Activated gamma-delta T cell treated with Interleukin-2 at 50 U/mL for 16 hours (primary cell): Measurements from ENCODE around the gene KRTAP1-4.
"Not testable (repeated sequence)": the region's sequence is repeated elsewhere in the genome, so short reads cannot be mapped to it uniquely, and the experiment has no call there.

Experiments
- DNase-seq: peaks from one replicate; pipeline ENCODE4 v3.0.0-alpha.2; 2020

The KRTAP1-4 gene

GRCh38 chr17:41002814-41003213 lies 27.2 kb downstream of the KRTAP1-4 start:
- DNase-seq = no peak

DNA sequence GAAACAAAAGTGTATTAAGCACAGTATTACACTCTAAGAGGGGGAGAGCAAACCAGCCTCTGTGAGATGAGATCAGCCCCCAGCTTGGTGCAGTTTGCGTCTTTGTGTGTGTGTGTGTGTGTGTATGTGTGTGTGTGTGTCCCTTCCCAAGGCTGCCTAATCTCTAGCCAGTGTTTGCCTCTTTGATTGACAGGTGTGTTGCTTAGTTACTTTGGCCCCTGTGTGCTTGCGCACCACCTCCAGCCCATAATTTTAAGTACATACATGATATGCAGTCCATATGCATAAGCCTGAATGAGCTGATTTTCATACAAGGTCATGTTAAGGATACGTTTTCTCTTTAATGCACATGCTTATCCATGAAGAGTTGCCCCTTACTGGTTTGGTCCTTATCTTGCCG lies 28.2 kb downstream of the KRTAP1-4 start:
- no peak for DNase-seq

GRCh38 chr17:40999563-40999962 lies 30.4 kb downstream of the KRTAP1-4 start, which contains the start of gene KRTAP3-2:
TSS of gene KRTAP3-2 (minus strand) at chr17:40999906. CDS start at chr17:40999853, 53 bp downstream.
- not testable (repeated sequence) for DNase-seq

- DNase-seq = no peak
Measured at GRCh38 chr17:40997361-40997760, 32.6 kb downstream of the KRTAP1-4 start.

GRCh38 chr17:40996829-40997228 lies 33.2 kb downstream of the KRTAP1-4 start:
- DNase-seq = no peak

DNA sequence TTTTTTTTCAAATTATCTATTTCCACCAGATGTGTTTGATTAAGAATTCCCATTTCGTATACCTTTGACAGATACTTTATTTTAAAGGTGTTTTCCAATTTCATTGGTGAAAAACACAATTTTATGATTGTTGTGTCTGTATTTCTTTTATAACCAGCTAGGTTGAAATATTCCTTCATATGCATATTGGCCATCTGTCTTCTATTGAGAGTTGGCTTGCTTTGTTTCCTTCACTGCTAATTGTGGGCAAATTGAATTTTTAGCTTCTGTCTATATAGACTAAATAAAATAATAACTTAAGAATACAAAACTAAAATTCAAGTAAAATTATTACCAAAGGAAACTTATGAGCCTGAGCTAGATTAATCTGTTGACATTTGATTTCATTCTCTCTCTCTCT lies 34.9 kb downstream of the KRTAP1-4 start:
- no peak for DNase-seq

- no peak for DNase-seq
Measured at GRCh38 chr17:40993839-40994238, 36.2 kb downstream of the KRTAP1-4 start, which contains the start of gene KRTAP3-3. TSS of gene KRTAP3-3 (minus strand) at chr17:40994164. CDS start at chr17:40994097, 67 bp downstream.

DNA sequence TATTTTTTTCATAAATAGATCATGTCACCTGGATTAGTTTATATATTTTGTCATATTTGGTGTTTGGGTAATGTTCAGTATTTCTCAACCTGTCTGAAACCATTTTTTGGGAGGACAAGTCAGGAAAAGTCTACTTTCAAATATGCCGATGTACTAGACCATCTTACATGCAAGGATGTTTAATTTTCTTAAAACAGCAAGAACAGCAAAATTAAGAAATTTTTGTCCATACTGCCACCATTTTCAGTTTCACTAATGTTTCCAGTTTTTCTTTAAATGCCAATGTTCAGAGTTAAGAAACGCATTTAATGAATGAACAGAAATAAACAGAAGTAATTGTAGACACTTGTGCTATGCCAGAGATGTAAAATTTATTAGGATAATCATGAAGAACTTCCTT lies 36.9 kb downstream of the KRTAP1-4 start:
- DNase-seq = no peak

- DNase-seq = no peak
Measured at GRCh38 chr17:40992666-40993065, 37.3 kb downstream of the KRTAP1-4 start.

- DNase-seq = no peak
Measured at GRCh38 chr17:40986920-40987319, 43.1 kb downstream of the KRTAP1-4 start.

GRCh38 chr17:40984226-40984625 lies 45.8 kb downstream of the KRTAP1-4 start, which contains the start of gene KRT40:
TSS of gene KRT40 (minus strand) at chr17:40984326. CDS start at chr17:40984273, 53 bp downstream.
- no peak for DNase-seq

DNA sequence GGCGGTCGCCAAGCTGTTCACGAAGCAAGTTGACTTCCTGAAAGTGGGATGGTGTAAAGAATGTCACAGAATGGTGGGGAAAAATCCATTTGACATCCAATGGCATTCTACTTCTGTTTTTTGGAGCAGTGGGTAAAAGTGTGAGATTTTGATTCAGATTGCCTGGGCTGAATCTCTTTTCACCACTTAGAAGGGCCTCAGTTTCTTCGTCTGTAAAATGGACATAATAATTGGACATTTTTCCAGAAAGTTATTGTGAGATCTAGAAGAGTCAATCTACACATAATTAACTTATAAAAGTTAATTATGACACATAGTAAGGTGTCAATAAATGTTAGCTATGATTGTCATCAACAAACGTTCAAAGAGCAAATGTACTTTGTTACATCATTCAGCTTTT lies 48.9 kb downstream of the KRTAP1-4 start:
- no peak for DNase-seq

- DNase-seq = no peak
Measured at GRCh38 chr17:40980596-40980995, 49.4 kb downstream of the KRTAP1-4 start.

DNA sequence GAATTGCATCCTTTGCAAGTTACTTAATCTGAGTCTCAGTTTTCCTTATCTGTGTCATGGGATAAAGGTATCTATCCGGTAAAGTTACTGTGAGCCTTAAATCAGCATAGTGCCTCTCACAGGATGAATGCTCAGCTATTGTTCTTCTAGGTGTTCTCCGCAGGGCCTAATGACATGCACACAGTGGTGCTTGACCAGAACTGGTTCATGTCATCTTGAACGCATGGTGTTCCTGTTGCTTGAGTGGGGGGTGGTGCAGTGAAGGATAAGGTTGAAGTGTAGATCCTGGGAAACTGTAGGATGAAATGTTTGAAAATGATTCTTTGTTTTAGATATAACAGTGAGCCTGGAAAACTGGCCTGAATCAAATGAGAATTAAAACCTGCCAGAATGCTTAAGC lies 49.9 kb downstream of the KRTAP1-4 start:
- no peak for DNase-seq
